ENCODE measurements around the gene TMEM234.

DNA sequence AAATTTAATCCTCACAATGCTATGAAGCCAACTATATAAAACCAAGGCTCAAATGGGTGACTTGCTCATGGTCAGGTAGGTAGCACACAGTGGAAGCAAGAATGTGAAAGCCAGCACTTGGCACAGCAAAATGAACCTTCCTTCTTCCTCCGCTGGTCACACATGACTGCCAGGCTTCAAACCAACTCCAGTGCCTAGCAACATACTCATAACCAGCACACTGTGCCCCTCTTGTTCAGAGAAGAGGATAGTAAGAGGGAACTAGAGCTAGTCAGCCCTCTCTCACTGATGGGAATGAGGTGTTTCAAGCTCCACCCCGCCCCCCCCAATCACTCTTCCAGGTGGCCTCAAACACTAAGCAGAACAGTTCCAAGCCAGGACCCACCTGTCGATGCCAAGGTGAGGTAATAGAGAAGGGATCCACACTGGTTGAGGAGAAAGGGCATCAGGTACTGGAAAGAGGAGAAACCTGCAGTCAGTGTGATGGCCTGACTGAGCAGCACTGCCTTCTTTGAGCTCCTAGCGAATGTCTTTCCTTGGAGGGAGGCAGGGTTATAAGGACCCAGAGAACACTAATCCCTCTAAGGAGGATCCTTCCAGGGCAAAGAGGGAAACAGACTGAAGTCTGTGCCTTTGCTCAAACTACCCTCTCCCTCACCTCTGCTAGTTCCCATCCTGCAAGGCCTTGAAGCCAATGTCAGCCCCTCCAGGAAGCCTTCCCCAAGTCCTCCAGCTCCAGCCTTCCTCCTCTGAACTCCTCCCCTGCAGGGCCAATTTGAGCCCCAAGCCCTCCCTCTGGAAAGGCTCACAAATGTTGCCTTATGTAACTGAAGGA is 1.2 kb downstream of the TMEM234 start:
- TF ChIP-seq EZH2 (IDR thresholded peaks at IDR 0.05) (no peak), POLR2AphosphoS5 (IDR thresholded peaks at IDR 0.05; ENCODE audit: borderline replicate concordance, low read depth, low read length) (no peak)

All from SK-N-MC (cell line).